ENCODE measurements around the gene FN1.

Gene FN1

DNA sequence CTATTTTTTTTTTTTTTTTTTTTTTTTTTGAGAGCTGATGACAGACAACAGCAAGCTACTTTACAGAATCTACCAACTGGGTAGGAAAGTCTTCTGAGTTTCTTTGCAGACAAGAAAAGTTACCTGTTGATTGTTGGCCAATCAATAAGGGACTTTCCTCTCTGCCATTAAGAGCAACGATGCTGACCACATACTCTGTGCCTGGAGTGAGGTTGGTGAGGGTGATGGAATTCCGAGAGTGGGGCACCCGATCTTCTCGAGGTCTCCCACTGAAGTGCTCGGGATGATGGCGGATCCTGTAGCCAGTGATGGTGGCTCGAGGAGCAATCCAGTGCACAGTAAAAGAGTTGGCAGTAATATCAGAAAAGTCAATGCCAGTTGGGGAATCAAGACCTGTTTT is 49.3 kb downstream of the FN1 start (continued):
- TF ChIP-seq, protein P1, sequence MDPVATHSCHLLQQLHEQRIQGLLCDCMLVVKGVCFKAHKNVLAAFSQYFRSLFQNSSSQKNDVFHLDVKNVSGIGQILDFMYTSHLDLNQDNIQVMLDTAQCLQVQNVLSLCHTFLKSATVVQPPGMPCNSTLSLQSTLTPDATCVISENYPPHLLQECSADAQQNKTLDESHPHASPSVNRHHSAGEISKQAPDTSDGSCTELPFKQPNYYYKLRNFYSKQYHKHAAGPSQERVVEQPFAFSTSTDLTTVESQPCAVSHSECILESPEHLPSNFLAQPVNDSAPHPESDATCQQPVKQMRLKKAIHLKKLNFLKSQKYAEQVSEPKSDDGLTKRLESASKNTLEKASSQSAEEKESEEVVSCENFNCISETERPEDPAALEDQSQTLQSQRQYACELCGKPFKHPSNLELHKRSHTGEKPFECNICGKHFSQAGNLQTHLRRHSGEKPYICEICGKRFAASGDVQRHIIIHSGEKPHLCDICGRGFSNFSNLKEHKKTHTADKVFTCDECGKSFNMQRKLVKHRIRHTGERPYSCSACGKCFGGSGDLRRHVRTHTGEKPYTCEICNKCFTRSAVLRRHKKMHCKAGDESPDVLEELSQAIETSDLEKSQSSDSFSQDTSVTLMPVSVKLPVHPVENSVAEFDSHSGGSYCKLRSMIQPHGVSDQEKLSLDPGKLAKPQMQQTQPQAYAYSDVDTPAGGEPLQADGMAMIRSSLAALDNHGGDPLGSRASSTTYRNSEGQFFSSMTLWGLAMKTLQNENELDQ (tag by site-specific recombination; IDR thresholded peaks at IDR 0.05; ENCODE audit: low read depth) = no peak
- TF ChIP-seq BCL11B (tag by site-specific recombination; IDR thresholded peaks at IDR 0.05; ENCODE audit: low read depth) = no peak
- no peak for TF ChIP-seq ZNF560 (tag by site-specific recombination; IDR thresholded peaks at IDR 0.05; ENCODE audit: borderline replicate concordance)
- no peak for TF ChIP-seq ZNF776 (tag by site-specific recombination; IDR thresholded peaks at IDR 0.05; ENCODE audit: borderline replicate concordance)
- TF ChIP-seq ZNF2 (tag by site-specific recombination; IDR thresholded peaks at IDR 0.05) = no peak
- TF ChIP-seq MYNN (tag by site-specific recombination; IDR thresholded peaks at IDR 0.05; ENCODE audit: borderline replicate concordance) = no peak

DNA sequence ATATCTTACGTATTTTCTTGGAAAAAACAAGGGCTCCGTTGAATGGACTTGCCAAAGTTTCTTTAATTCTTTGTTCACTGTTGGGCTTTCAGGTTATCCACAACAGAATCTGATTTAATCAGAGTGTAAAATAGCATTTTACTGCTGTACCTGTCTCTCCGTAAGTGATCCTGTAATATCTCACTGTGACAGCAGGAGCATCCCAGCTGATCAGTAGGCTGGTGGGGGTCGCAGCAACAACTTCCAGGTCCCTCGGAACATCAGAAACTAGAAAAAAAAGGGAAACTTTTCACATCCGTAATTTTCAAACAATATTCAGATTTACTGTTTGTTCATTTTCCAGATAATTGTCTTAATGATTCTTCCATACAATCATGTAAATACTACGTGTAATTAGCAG is 51.2 kb downstream of the FN1 start:
- Histone ChIP-seq H3K4me3 (ENCODE audit: low read depth, low read length) (no peak overlapping the region), H3K4me1 (ENCODE audit: control insufficient read depth, insufficient read depth, low read length) (no peaks in the 10 kb centered on the region), H3K36me3 (ENCODE audit: control insufficient read depth in 2 of 2, insufficient read depth in 1 of 2, low read length in 2 of 2) (peaks cover 20 to 77% of the 10 kb centered on the region in 2 experiments), H3K9me3 (ENCODE audit: control insufficient read depth, insufficient read depth, low read depth, low read length) (no peaks in the 10 kb centered on the region), H3K27ac (ENCODE audit: extremely low read depth, low read depth, low read length) (no peak overlapping the region)
- TF ChIP-seq ZNF629 (tag by site-specific recombination; IDR thresholded peaks at IDR 0.05) (no peak), ZNF707 (tag by site-specific recombination; IDR thresholded peaks at IDR 0.05) (no peak), ZNF48 (tag by site-specific recombination; IDR thresholded peaks at IDR 0.05) (no peak), TRIM28 (IDR thresholded peaks at IDR 0.05; ENCODE audit: borderline replicate concordance, low read length) (no peak), SETDB1 (IDR thresholded peaks at IDR 0.05; ENCODE audit: insufficient read length, low read length) (no peak), ZNF157 (tag by site-specific recombination; IDR thresholded peaks at IDR 0.05) (no peak), ZNF561 (tag by site-specific recombination; IDR thresholded peaks at IDR 0.05; ENCODE audit: borderline replicate concordance) (no peak), ZNF19 (tag by site-specific recombination; IDR thresholded peaks at IDR 0.05; ENCODE audit: low read depth) (no peak), ZNF223 (tag by site-specific recombination; IDR thresholded peaks at IDR 0.05) (no peak), ZNF621 (tag by site-specific recombination; IDR thresholded peaks at IDR 0.05) (no peak), HOXA7 (CRISPR knock-in tag; IDR thresholded peaks at IDR 0.05; ENCODE audit: borderline replicate concordance) (no peak), ZNF837 (tag by site-specific recombination; IDR thresholded peaks at IDR 0.05) (no peak), OVOL3 (tag by site-specific recombination; IDR thresholded peaks at IDR 0.05) (no peak)
- TF ChIP-seq, protein P2, sequence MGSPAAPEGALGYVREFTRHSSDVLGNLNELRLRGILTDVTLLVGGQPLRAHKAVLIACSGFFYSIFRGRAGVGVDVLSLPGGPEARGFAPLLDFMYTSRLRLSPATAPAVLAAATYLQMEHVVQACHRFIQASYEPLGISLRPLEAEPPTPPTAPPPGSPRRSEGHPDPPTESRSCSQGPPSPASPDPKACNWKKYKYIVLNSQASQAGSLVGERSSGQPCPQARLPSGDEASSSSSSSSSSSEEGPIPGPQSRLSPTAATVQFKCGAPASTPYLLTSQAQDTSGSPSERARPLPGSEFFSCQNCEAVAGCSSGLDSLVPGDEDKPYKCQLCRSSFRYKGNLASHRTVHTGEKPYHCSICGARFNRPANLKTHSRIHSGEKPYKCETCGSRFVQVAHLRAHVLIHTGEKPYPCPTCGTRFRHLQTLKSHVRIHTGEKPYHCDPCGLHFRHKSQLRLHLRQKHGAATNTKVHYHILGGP (tag by site-specific recombination; IDR thresholded peaks at IDR 0.05) = no peak
- TF ChIP-seq, protein P3, sequence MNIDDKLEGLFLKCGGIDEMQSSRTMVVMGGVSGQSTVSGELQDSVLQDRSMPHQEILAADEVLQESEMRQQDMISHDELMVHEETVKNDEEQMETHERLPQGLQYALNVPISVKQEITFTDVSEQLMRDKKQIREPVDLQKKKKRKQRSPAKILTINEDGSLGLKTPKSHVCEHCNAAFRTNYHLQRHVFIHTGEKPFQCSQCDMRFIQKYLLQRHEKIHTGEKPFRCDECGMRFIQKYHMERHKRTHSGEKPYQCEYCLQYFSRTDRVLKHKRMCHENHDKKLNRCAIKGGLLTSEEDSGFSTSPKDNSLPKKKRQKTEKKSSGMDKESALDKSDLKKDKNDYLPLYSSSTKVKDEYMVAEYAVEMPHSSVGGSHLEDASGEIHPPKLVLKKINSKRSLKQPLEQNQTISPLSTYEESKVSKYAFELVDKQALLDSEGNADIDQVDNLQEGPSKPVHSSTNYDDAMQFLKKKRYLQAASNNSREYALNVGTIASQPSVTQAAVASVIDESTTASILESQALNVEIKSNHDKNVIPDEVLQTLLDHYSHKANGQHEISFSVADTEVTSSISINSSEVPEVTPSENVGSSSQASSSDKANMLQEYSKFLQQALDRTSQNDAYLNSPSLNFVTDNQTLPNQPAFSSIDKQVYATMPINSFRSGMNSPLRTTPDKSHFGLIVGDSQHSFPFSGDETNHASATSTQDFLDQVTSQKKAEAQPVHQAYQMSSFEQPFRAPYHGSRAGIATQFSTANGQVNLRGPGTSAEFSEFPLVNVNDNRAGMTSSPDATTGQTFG (tag by site-specific recombination; IDR thresholded peaks at IDR 0.05; ENCODE audit: borderline replicate concordance) = no peak
- TF ChIP-seq, protein P4, sequence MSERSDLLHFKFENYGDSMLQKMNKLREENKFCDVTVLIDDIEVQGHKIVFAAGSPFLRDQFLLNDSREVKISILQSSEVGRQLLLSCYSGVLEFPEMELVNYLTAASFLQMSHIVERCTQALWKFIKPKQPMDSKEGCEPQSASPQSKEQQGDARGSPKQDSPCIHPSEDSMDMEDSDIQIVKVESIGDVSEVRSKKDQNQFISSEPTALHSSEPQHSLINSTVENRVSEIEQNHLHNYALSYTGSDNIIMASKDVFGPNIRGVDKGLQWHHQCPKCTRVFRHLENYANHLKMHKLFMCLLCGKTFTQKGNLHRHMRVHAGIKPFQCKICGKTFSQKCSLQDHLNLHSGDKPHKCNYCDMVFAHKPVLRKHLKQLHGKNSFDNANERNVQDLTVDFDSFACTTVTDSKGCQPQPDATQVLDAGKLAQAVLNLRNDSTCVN (tag by site-specific recombination; optimal IDR thresholded peaks at IDR 0.05) = no peak
- TF ChIP-seq, protein P5, sequence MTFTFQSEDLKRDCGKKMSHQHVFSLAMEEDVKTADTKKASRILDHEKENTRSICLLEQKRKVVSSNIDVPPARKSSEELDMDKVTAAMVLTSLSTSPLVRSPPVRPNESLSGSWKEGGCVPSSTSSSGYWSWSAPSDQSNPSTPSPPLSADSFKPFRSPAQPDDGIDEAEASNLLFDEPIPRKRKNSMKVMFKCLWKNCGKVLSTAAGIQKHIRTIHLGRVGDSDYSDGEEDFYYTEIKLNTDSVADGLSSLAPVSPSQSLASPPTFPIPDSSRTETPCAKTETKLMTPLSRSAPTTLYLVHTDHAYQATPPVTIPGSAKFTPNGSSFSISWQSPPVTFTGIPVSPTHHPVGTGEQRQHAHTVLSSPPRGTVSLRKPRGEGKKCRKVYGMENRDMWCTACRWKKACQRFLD (tag by site-specific recombination; IDR thresholded peaks at IDR 0.05) = no peak
- TF ChIP-seq, protein P6, sequence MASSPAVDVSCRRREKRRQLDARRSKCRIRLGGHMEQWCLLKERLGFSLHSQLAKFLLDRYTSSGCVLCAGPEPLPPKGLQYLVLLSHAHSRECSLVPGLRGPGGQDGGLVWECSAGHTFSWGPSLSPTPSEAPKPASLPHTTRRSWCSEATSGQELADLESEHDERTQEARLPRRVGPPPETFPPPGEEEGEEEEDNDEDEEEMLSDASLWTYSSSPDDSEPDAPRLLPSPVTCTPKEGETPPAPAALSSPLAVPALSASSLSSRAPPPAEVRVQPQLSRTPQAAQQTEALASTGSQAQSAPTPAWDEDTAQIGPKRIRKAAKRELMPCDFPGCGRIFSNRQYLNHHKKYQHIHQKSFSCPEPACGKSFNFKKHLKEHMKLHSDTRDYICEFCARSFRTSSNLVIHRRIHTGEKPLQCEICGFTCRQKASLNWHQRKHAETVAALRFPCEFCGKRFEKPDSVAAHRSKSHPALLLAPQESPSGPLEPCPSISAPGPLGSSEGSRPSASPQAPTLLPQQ (tag by site-specific recombination; IDR thresholded peaks at IDR 0.05) = no peak
- ChIA-PET CTCF (no interaction called here), POLR2A (no interaction called here)
